Thoracic aorta (tissue), 2 donors: ENCODE measurements around the gene CACNA1E. TPM values are rescaled to one million over a fixed set of nuclear protein-coding genes. Genes with fewer than 3 reads are reported as not detected.

Experiments used
- ATAC-seq: fragments of 150-250 bp; one replicate; pipeline ENCODE4 v1.8.0; 2017; ENCODE audit warnings: low read depth; ENCODE audit not compliant: insufficient number of reproducible peaks, low FRiP score
- DNase-seq: peaks from one replicate; pipeline ENCODE4 v3.0.0-alpha.2; 2020; ENCODE audit warnings: low spot score
- H3K27ac ChIP-seq, 2 donors: fragments of 200-600 bp; sonication (generic); 1 replicate in 1 of 2; 2 replicates in 1 of 2; pipeline ENCODE4 v1.5.1; 2016; ENCODE audit warnings: mild to moderate bottlenecking in 2 of 2, moderate library complexity in 2 of 2
- H3K27me3 ChIP-seq: fragments of 200-600 bp; sonication (generic); replicated peaks from 2 replicates; pipeline ENCODE4 v1.6.0; 2016; ENCODE audit warnings: mild to moderate bottlenecking; ENCODE audit not compliant: insufficient read depth
- H3K36me3 ChIP-seq: fragments of 200-600 bp; sonication (generic); one replicate; pipeline ENCODE4 v1.5.1; 2016
- H3K4me1 ChIP-seq, 2 donors: fragments of 200-600 bp; sonication (generic); 1 replicate in 1 of 2; 2 replicates in 1 of 2; pipeline versions ENCODE4 v1.5.1 to v1.6.0; 2016; ENCODE audit warnings: low read depth in 2 of 2, mild to moderate bottlenecking in 1 of 2; ENCODE audit not compliant: control insufficient read depth in 1 of 2
- H3K4me3 ChIP-seq: fragments of 200-600 bp; sonication (generic); 2 replicates; pipeline ENCODE4 v1.5.1; 2016; ENCODE audit warnings: mild to moderate bottlenecking
- H3K9me3 ChIP-seq: fragments of 200-600 bp; sonication (generic); 2 replicates; pipeline ENCODE4 v1.5.1; 2016
- total RNA-seq, 2 donors: library from RNA; depleted of rRNA; stranded (reverse); fragments of >200 nt; gene quantifications; one replicate each; pipeline versions ENCODE4 v1.1.0 to v1.2.3, GENCODE V29; 2016
- TF ChIP-seq, protein P1 (sequence below): fragments of 200-600 bp; sonication (generic); IDR thresholded peaks from one replicate; pipeline ENCODE4 v1.5.1; 2019; ENCODE audit warnings: antibody characterized with exemption

CACNA1E gene
- total RNA-seq, 2 donors from 2014 or later = not detected

DNA sequence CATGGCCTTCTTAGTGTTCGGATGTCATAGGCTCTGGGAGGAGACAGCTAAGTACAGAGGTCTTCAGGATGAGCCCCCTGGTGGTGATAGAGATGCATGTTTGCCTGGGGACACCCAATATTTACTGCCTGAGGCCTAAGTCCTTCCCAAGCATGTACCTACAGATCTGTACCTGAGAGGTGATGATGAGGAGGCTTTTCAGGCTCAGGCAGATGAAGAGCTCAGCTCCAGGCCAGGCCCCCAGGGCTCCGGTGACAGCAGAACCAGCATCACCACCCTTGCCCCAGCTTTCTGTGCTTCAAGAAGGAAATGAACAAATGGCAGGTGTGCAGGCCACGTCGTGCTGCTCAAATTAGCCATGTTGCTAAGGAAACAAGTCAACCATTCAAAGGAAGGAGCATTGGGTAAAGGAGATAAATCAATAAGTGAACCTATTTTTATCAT is 21.1 kb downstream of the CACNA1E start:
- no peaks in the 10 kb centered on the region for H3K27me3 ChIP-seq
- TF ChIP-seq, protein P1, sequence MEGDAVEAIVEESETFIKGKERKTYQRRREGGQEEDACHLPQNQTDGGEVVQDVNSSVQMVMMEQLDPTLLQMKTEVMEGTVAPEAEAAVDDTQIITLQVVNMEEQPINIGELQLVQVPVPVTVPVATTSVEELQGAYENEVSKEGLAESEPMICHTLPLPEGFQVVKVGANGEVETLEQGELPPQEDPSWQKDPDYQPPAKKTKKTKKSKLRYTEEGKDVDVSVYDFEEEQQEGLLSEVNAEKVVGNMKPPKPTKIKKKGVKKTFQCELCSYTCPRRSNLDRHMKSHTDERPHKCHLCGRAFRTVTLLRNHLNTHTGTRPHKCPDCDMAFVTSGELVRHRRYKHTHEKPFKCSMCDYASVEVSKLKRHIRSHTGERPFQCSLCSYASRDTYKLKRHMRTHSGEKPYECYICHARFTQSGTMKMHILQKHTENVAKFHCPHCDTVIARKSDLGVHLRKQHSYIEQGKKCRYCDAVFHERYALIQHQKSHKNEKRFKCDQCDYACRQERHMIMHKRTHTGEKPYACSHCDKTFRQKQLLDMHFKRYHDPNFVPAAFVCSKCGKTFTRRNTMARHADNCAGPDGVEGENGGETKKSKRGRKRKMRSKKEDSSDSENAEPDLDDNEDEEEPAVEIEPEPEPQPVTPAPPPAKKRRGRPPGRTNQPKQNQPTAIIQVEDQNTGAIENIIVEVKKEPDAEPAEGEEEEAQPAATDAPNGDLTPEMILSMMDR = no peak
- H3K4me3 ChIP-seq = no peak overlapping the region
- H3K27ac ChIP-seq = no peak overlapping the region
- ATAC-seq (no peak), DNase-seq (no peak)
- no peaks in the 10 kb centered on the region for H3K9me3 ChIP-seq
- H3K36me3 ChIP-seq = no peaks in the 10 kb centered on the region
- no peaks in the 10 kb centered on the region for H3K4me1 ChIP-seq

DNA sequence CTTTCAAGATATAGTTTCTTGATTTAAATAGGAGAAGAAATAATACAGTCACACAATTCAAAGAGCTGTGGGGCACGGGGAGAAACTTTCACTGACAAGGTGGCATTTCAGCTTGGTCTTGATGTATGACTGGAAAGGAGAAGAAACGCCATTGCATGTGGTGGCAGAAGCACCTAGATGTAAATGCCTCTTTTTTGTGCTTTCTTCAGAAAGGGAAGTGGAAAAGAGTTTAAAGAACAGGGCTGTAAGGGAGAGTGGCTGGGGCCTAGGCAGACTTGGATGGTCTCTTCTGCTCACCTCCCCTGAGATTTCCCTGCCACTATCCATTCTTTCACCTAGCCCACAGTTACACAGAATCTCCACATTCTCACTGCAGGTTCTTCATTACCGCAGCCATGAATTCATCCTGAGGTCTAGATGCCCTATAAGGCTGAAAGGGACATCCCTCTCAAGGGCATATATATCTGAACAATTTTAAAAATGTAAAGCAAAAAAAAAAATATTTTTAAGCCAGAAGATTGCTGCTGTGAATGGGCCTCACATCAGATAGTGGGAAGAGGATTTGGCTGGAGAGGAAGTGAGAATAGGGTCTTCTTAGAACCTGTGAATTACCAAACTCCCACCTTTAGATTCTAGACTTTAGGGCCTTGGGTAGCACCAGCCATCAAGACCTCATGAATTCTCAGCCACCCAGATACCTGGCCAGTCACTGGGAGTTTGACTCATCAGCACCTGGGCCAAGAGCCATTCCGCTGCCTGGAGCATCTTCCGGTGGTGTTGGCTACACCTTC is 23.4 kb downstream of the CACNA1E start:
- no peak for ATAC-seq
- Histone ChIP-seq H3K4me1 (no peaks in the 10 kb centered on the region), H3K9me3 (no peaks in the 10 kb centered on the region), H3K27ac (no peak overlapping the region), H3K36me3 (no peaks in the 10 kb centered on the region), H3K27me3 (no peaks in the 10 kb centered on the region), H3K4me3 (no peak overlapping the region)
- TF ChIP-seq, protein P1 = no peak
- no peak for DNase-seq

DNA sequence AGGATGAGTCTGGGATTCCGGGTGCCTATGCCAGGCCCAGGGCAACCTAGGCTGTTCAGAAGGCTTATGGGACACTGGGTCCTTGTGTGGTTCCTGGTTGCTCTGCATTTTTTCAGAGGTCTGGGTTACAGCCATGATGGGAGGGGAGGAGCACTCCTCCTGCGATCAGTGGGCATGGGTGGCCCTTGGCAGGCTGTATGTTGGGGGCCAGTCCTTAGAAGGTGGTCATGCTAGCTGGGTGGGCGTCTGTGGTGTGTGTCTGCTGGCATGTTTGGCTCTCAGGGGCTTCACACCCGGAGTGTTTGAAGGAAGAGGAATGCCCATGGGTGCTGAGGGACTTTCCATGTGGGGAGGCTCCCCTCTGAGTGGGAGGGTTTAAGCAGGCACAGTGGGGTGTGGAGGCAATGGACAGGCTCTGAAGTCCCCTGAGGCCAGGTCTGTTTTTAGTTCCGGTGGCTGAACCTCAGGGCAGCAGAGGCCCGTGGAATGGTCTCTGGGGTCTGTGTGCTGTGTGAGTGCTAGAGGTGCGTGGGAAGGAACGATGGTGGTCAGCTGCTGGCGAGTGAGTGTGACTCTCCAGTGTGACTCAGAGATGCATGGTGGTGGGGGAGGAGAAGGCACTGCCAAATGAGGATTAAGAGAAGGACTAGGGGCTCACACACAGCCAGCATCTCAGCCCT is 25.3 kb downstream of the CACNA1E start:
- no peaks in the 10 kb centered on the region for H3K4me1 ChIP-seq
- H3K27ac ChIP-seq = no peak overlapping the region
- no peak for DNase-seq
- TF ChIP-seq, protein P1 = no peak
- ATAC-seq = no peak
- no peak overlapping the region for H3K4me3 ChIP-seq
- no peaks in the 10 kb centered on the region for H3K9me3 ChIP-seq
- no peaks in the 10 kb centered on the region for H3K36me3 ChIP-seq
- H3K27me3 ChIP-seq = no peaks in the 10 kb centered on the region

DNA sequence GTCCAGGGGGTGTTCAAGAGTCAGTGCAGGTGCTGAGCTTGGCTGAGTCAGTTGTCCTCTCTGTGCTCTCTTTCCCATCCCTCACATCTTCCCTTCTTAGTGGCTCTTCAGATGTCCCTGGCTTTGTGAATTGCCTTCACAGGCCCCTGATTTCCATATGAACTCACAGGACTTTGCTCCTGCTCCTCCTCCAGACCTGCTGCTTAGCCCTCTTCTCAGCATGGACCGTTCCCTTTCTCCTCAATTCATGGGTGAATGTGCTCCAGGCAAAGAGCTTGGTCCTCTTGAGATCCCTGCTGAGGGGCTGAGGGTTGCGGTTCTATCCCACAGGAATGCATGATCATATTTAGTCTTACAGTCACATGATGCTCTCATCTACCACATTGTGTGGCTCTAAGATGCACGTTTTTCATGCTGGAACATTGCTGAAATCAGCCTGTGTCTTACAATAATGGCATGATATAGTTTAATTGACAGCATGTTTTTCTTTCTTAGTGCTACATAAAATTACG is 30.5 kb downstream of the CACNA1E start:
- DNase-seq (no peak), ATAC-seq (no peak)
- Histone ChIP-seq H3K9me3 (no peaks in the 10 kb centered on the region), H3K27me3 (no peaks in the 10 kb centered on the region), H3K4me3 (no peak overlapping the region), H3K36me3 (no peaks in the 10 kb centered on the region), H3K4me1 (no peaks in the 10 kb centered on the region), H3K27ac (no peak overlapping the region)
- TF ChIP-seq, protein P1 = no peak
